B cell (primary cell): ENCODE data around the gene MLXIPL.

Experiments
- EZH2 ChIP-seq: IDR thresholded peaks from 2 replicates; pipeline ENCODE4 v1.6.1; 2012; ENCODE audit warnings: borderline replicate concordance, low read depth, mild to moderate bottlenecking, moderate library complexity, low read length; ENCODE audit not compliant: insufficient read depth, poor library complexity, severe bottlenecking
- TF ChIP-seq, protein P1 (sequence below): fragments of 200-600 bp; IDR thresholded peaks from one replicate; pipeline ENCODE4 v1.8.0; 2022; ENCODE audit warnings: antibody characterized with exemption, mild to moderate bottlenecking

DNA sequence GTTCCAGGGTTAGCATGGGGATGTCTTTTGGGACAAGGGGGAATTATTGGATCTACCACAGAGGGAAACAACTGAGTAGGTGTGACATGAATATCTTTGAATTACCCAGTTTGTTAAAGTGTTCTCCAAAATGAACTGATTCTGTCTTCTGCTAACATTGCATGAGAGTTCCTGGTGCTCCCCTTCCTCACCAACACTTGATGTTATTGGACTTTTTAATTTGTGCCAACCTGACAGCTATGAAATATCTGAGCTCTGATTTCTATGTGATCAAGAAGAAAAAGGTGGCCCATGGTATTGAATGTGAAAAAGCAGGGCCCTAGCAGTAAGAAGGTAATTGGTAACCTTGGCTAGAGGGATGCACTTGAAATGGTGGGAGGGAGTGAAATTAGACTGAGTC is 38.7 kb upstream of the MLXIPL start:
- TF ChIP-seq, protein P1, sequence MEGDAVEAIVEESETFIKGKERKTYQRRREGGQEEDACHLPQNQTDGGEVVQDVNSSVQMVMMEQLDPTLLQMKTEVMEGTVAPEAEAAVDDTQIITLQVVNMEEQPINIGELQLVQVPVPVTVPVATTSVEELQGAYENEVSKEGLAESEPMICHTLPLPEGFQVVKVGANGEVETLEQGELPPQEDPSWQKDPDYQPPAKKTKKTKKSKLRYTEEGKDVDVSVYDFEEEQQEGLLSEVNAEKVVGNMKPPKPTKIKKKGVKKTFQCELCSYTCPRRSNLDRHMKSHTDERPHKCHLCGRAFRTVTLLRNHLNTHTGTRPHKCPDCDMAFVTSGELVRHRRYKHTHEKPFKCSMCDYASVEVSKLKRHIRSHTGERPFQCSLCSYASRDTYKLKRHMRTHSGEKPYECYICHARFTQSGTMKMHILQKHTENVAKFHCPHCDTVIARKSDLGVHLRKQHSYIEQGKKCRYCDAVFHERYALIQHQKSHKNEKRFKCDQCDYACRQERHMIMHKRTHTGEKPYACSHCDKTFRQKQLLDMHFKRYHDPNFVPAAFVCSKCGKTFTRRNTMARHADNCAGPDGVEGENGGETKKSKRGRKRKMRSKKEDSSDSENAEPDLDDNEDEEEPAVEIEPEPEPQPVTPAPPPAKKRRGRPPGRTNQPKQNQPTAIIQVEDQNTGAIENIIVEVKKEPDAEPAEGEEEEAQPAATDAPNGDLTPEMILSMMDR = no peak
- TF ChIP-seq EZH2 = no peak
